Immature natural killer cell (primary cell): Measurements from ENCODE around the gene BEGAIN. TPM values are rescaled to one million over a fixed set of nuclear protein-coding genes. Genes with fewer than 3 reads are reported as not detected.

ENCODE experiments used
- DNase-seq, 3 donors: peaks; one replicate each; pipeline ENCODE4 v3.0.0; 2022; ENCODE audit warnings: mixed read lengths in 1 of 3
- H3K27ac Mint-ChIP-seq, 6 donors: one replicate each; pipeline ENCODE4 v1.8.0; 2020; ENCODE audit warnings: mixed read lengths in 6 of 6, mild to moderate bottlenecking in 5 of 6, inconsistent platforms in 4 of 6, moderate library complexity in 3 of 6
- H3K27me3 Mint-ChIP-seq, 3 donors: one replicate each; pipeline ENCODE4 v1.8.0; 2020 to 2021; ENCODE audit warnings: low read depth in 3 of 3, mild to moderate bottlenecking in 3 of 3, mixed read lengths in 3 of 3, moderate library complexity in 3 of 3, inconsistent platforms in 1 of 3
- H3K36me3 Mint-ChIP-seq, 3 donors: one replicate each; pipeline ENCODE4 v1.8.0; 2020; ENCODE audit warnings: mixed read lengths in 3 of 3, inconsistent platforms in 2 of 3, mild to moderate bottlenecking in 2 of 3
- H3K4me1 Mint-ChIP-seq, 2 donors: one replicate each; pipeline ENCODE4 v1.8.0; 2020; ENCODE audit warnings: inconsistent platforms in 2 of 2, mild to moderate bottlenecking in 2 of 2, mixed read lengths in 2 of 2, moderate library complexity in 1 of 2
- H3K4me3 Mint-ChIP-seq, 5 donors: one replicate each; pipeline ENCODE4 v1.8.0; 2020; ENCODE audit warnings: mild to moderate bottlenecking in 5 of 5, mixed read lengths in 5 of 5, inconsistent platforms in 3 of 5, moderate library complexity in 3 of 5
- H3K9me3 Mint-ChIP-seq, 6 donors: one replicate each; pipeline ENCODE4 v1.8.0; 2020; ENCODE audit warnings: mild to moderate bottlenecking in 6 of 6, mixed read lengths in 6 of 6, inconsistent platforms in 4 of 6, moderate library complexity in 3 of 6
- polyA plus RNA-seq, 3 donors: library from polyadenylated mRNA; unstranded; fragments of 300-500 nt; fragmentation: Illumina TruSeq; gene quantifications; one replicate each; pipeline ENCODE4 v1.2.3, GENCODE V29; 2021

BEGAIN gene
- polyA plus RNA-seq, 3 donors from 2014 or later, result not detected

GRCh38 chr14:100602621-100603230 lies 15.5 kb upstream of the BEGAIN start:
- H3K36me3 Mint-ChIP-seq, result peaks cover 9 to 18% (median 10%) of the 10 kb centered on the region in 3 donors
- peaks cover 8 to 24% (median 15%) of the 10 kb centered on the region in 6 donors for H3K9me3 Mint-ChIP-seq
- no peak overlapping the region for H3K4me3 Mint-ChIP-seq
- H3K4me1 Mint-ChIP-seq, result no peaks in the 10 kb centered on the region
- H3K27me3 Mint-ChIP-seq, result peaks cover 7 to 35% (median 25%) of the 10 kb centered on the region in 3 donors
- no peak for DNase-seq
- no peak overlapping the region for H3K27ac Mint-ChIP-seq

GRCh38 chr14:100601914-100602313 lies 14.7 kb upstream of the BEGAIN start:
- H3K9me3 Mint-ChIP-seq, result peaks cover 8 to 24% (median 15%) of the 10 kb centered on the region in 6 donors
- no peak for DNase-seq
- no peaks in the 10 kb centered on the region for H3K4me1 Mint-ChIP-seq
- H3K4me3 Mint-ChIP-seq, result peak overlapping the region in 1 of 5 donors; percentile 6
- H3K27ac Mint-ChIP-seq, result no peak overlapping the region
- H3K36me3 Mint-ChIP-seq, result peaks cover 9 to 18% (median 10%) of the 10 kb centered on the region in 3 donors
- peaks cover 7 to 31% (median 20%) of the 10 kb centered on the region in 3 donors for H3K27me3 Mint-ChIP-seq

GRCh38 chr14:100601064-100601463 lies 13.8 kb upstream of the BEGAIN start:
- Mint-ChIP-seq H3K4me1 (no peaks in the 10 kb centered on the region), H3K9me3 (peaks cover 8 to 24% (median 15%) of the 10 kb centered on the region in 6 donors), H3K4me3 (no peak overlapping the region), H3K27me3 (peaks cover 8 to 30% (median 16%) of the 10 kb centered on the region in 3 donors), H3K27ac (peak overlapping the region in 1 of 6 donors; percentile 37), H3K36me3 (peaks cover 9 to 18% (median 10%) of the 10 kb centered on the region in 3 donors)
- DNase-seq, result no peak

GRCh38 chr14:100599981-100600380 lies 12.8 kb upstream of the BEGAIN start:
- Mint-ChIP-seq H3K4me1 (no peaks in the 10 kb centered on the region), H3K27me3 (peaks cover 10 to 26% (median 16%) of the 10 kb centered on the region in 3 donors), H3K36me3 (peaks cover 9 to 18% (median 10%) of the 10 kb centered on the region in 3 donors), H3K4me3 (no peak overlapping the region), H3K9me3 (peaks cover 6 to 24% (median 15%) of the 10 kb centered on the region in 6 donors), H3K27ac (no peak overlapping the region)
- DNase-seq, result no peak

GRCh38 chr14:100594625-100594951 lies 7.4 kb upstream of the BEGAIN start:
- no peaks in the 10 kb centered on the region for H3K36me3 Mint-ChIP-seq
- no peak overlapping the region for H3K27ac Mint-ChIP-seq
- H3K27me3 Mint-ChIP-seq, result peaks cover 2 to 7% (median 3%) of the 10 kb centered on the region in 3 donors
- DNase-seq, result no peak
- no peak overlapping the region for H3K4me3 Mint-ChIP-seq
- H3K4me1 Mint-ChIP-seq, result no peaks in the 10 kb centered on the region
- peaks cover 0 to 3% (median 0%) of the 10 kb centered on the region in 6 donors for H3K9me3 Mint-ChIP-seq

GRCh38 chr14:100593751-100594624 lies 6.8 kb upstream of the BEGAIN start:
- no peak for DNase-seq
- Mint-ChIP-seq H3K36me3 (no peaks in the 10 kb centered on the region), H3K4me3 (no peak overlapping the region), H3K27ac (no peak overlapping the region), H3K9me3 (peaks cover 0 to 3% (median 0%) of the 10 kb centered on the region in 6 donors), H3K27me3 (peaks cover 1 to 7% (median 3%) of the 10 kb centered on the region in 3 donors), H3K4me1 (no peaks in the 10 kb centered on the region)

GRCh38 chr14:100592972-100593371 lies 5.8 kb upstream of the BEGAIN start:
- Mint-ChIP-seq H3K27ac (no peak overlapping the region), H3K4me1 (no peaks in the 10 kb centered on the region), H3K4me3 (no peak overlapping the region), H3K36me3 (no peaks in the 10 kb centered on the region), H3K9me3 (peaks cover 0 to 1% (median 0%) of the 10 kb centered on the region in 6 donors), H3K27me3 (peaks cover 0 to 10% (median 10%) of the 10 kb centered on the region in 3 donors)
- no peak for DNase-seq

GRCh38 chr14:100592461-100592891 lies 5.3 kb upstream of the BEGAIN start:
- Mint-ChIP-seq H3K9me3 (peaks cover 0 to 1% (median 0%) of the 10 kb centered on the region in 6 donors), H3K4me1 (peaks cover 0 to 2% of the 10 kb centered on the region in 2 donors), H3K27me3 (peaks cover 0 to 10% (median 8%) of the 10 kb centered on the region in 3 donors), H3K27ac (no peak overlapping the region), H3K36me3 (no peaks in the 10 kb centered on the region), H3K4me3 (no peak overlapping the region)
- DNase-seq, result no peak

GRCh38 chr14:100591453-100592371 lies 4.5 kb upstream of the BEGAIN start:
- no peak overlapping the region for H3K27ac Mint-ChIP-seq
- peaks cover 0 to 9% (median 8%) of the 10 kb centered on the region in 3 donors for H3K27me3 Mint-ChIP-seq
- peaks cover 0 to 2% of the 10 kb centered on the region in 2 donors for H3K4me1 Mint-ChIP-seq
- no peaks in the 10 kb centered on the region for H3K36me3 Mint-ChIP-seq
- DNase-seq, result no peak
- H3K4me3 Mint-ChIP-seq, result no peak overlapping the region
- peaks cover 0 to 1% (median 0%) of the 10 kb centered on the region in 6 donors for H3K9me3 Mint-ChIP-seq

GRCh38 chr14:100590726-100591452 lies 3.7 kb upstream of the BEGAIN start:
- no peak overlapping the region for H3K27ac Mint-ChIP-seq
- peaks cover 0 to 8% (median 8%) of the 10 kb centered on the region in 3 donors for H3K27me3 Mint-ChIP-seq
- no peak overlapping the region for H3K4me3 Mint-ChIP-seq

GRCh38 chr14:100589760-100590469 lies 2.7 kb upstream of the BEGAIN start:
- Mint-ChIP-seq H3K36me3 (no peaks in the 10 kb centered on the region), H3K4me1 (peaks cover 0 to 2% of the 10 kb centered on the region in 2 donors), H3K27me3 (peaks cover 0 to 8% (median 6%) of the 10 kb centered on the region in 3 donors), H3K4me3 (peak overlapping the region in 1 of 5 donors; percentile 4), H3K27ac (no peak overlapping the region), H3K9me3 (peaks cover 0 to 1% (median 0%) of the 10 kb centered on the region in 6 donors)
- DNase-seq, result no peak

More at GRCh38 chr14:100590726-100591452, 3.7 kb upstream of the BEGAIN start:
- Mint-ChIP-seq H3K9me3 (peaks cover 0 to 1% (median 0%) of the 10 kb centered on the region in 6 donors), H3K36me3 (no peaks in the 10 kb centered on the region), H3K4me1 (peaks cover 0 to 2% of the 10 kb centered on the region in 2 donors)
- DNase-seq, result no peak

- Mint-ChIP-seq H3K27ac (no peak overlapping the region), H3K4me1 (peaks cover 0 to 2% of the 10 kb centered on the region in 2 donors), H3K27me3 (peaks cover 0 to 8% (median 6%) of the 10 kb centered on the region in 3 donors), H3K36me3 (peaks cover 0 to 3% (median 0%) of the 10 kb centered on the region in 3 donors), H3K4me3 (peak overlapping the region in 1 of 5 donors; percentile 4), H3K9me3 (peaks cover 0 to 1% (median 0%) of the 10 kb centered on the region in 6 donors)
- DNase-seq, result no peak
Measured at GRCh38 chr14:100589071-100589759, 2.0 kb upstream of the BEGAIN start.
